Omental fat pad (tissue), 4 donors: Measurements from ENCODE around the gene ZBTB43. TPM values are rescaled to one million over a fixed set of nuclear protein-coding genes. Genes with fewer than 3 reads are reported as not detected.

ENCODE experiments used
- ATAC-seq: fragments of 150-250 bp; one replicate; pipeline ENCODE4 v1.9.1; 2016; ENCODE audit warnings: mild to moderate bottlenecking, moderate library complexity; ENCODE audit not compliant: low FRiP score
- DNase-seq: peaks from one replicate; pipeline ENCODE4 v3.0.0-alpha.2; 2019; ENCODE audit warnings: low spot score
- total RNA-seq, 4 donors: library from RNA; depleted of rRNA; stranded (reverse); fragments of >200 nt; gene quantifications; one replicate each; pipeline ENCODE4 v1.1.0, GENCODE V29; 2016
- TF ChIP-seq, protein P1 (sequence below), 3 donors: fragments of 450-650 bp; IDR thresholded peaks; one replicate each; pipeline ENCODE4 v1.5.1; 2016 to 2017; ENCODE audit warnings: antibody characterized with exemption in 3 of 3, mild to moderate bottlenecking in 3 of 3, moderate library complexity in 2 of 3

Gene ZBTB43
- total RNA-seq, 4 donors from 2014 or later, result 11.2 to 28.8 (median 13.7) TPM

GRCh38 chr9:126885131-126885641 is 80.3 kb downstream of the ZBTB43 start:
- no peak for ATAC-seq

GRCh38 chr9:126886034-126886822 is 81.4 kb downstream of the ZBTB43 start:
- DNase-seq (no peak), ATAC-seq (no peak)
- TF ChIP-seq, protein P1, sequence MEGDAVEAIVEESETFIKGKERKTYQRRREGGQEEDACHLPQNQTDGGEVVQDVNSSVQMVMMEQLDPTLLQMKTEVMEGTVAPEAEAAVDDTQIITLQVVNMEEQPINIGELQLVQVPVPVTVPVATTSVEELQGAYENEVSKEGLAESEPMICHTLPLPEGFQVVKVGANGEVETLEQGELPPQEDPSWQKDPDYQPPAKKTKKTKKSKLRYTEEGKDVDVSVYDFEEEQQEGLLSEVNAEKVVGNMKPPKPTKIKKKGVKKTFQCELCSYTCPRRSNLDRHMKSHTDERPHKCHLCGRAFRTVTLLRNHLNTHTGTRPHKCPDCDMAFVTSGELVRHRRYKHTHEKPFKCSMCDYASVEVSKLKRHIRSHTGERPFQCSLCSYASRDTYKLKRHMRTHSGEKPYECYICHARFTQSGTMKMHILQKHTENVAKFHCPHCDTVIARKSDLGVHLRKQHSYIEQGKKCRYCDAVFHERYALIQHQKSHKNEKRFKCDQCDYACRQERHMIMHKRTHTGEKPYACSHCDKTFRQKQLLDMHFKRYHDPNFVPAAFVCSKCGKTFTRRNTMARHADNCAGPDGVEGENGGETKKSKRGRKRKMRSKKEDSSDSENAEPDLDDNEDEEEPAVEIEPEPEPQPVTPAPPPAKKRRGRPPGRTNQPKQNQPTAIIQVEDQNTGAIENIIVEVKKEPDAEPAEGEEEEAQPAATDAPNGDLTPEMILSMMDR (IDR thresholded peaks at IDR 0.05), result no peak

More at GRCh38 chr9:126885131-126885641, 80.3 kb downstream of the ZBTB43 start:
- TF ChIP-seq, protein P1 (IDR thresholded peaks at IDR 0.05), result no peak
- DNase-seq, result no peak

GRCh38 chr9:126886897-126887296 is 82.1 kb downstream of the ZBTB43 start:
- TF ChIP-seq, protein P1 (IDR thresholded peaks at IDR 0.05), result no peak
- DNase-seq, result no peak
- no peak for ATAC-seq

Other genes with a start within 250 kb of the ZBTB43 start
- gene LMX1B, start 191.1 kb upstream of the ZBTB43 start, total RNA-seq, result 1 to 10 TPM in 1 of 4 donors, under 1 TPM in 2, not detected in 1; 0.09 to 1.1 (median 0.31) TPM
- 10 to 100 TPM in 3 of 4 donors, 1 to 10 TPM in 1; 8.0 to 16.4 (median 13.4) TPM for gene ZBTB34, start 55.6 kb downstream of the ZBTB43 start, total RNA-seq
- 10 to 100 TPM in 1 of 4 donors, 1 to 10 TPM in 3; 4.0 to 15.3 (median 4.8) TPM for gene RALGPS1, start 109.7 kb downstream of the ZBTB43 start, total RNA-seq